HEK293T (cell line): ENCODE data around the gene ARMCX6.
"Not testable (repeated sequence)": the region's sequence is repeated elsewhere in the genome, so short reads cannot be mapped to it uniquely, and the experiment has no call there.

ENCODE experiments used
- CTCF ChIA-PET: fragments of 350-600 bp; formaldehyde crosslinking; extraction: SDS; loops from one replicate; lab custom pipeline; 2021; ENCODE audit warnings: antibody characterized with exemption, inconsistent platforms; lab: Yijun Ruan, JAX
- POLR2A ChIA-PET: fragments of 350-600 bp; formaldehyde crosslinking; extraction: SDS; loops from one replicate; lab custom pipeline; 2020; ENCODE audit warnings: antibody characterized with exemption, inconsistent platforms; lab: Yijun Ruan, JAX
- DNase-seq: peaks from one replicate; pipeline ENCODE4 v3.0.0; 2012; ENCODE audit warnings: mixed read lengths; ENCODE audit errors: extremely low spot score
- ARNT ChIP-seq: fragments of 450-650 bp; IDR thresholded peaks from 2 replicates; pipeline ENCODE4 v1.6.1; 2017; ENCODE audit warnings: mild to moderate bottlenecking
- BHLHE40 ChIP-seq: fragments of 450-650 bp; IDR thresholded peaks from 2 replicates; pipeline ENCODE4 v1.6.1; 2016; ENCODE audit warnings: mild to moderate bottlenecking, moderate library complexity, borderline replicate concordance
- CTBP1 ChIP-seq: fragments of 450-650 bp; IDR thresholded peaks from 2 replicates; pipeline ENCODE4 v1.6.1; 2016; ENCODE audit warnings: borderline replicate concordance
- ELF4 ChIP-seq: fragments of 450-650 bp; IDR thresholded peaks from 2 replicates; pipeline ENCODE4 v1.6.1; 2017; ENCODE audit warnings: antibody characterized with exemption
- FOXA1 ChIP-seq: fragments of 450-650 bp; IDR thresholded peaks from 2 replicates; pipeline ENCODE4 v1.6.1; 2016; ENCODE audit warnings: mild to moderate bottlenecking
- FOXK2 ChIP-seq: fragments of 450-650 bp; IDR thresholded peaks from 2 replicates; pipeline ENCODE4 v1.6.1; 2016; ENCODE audit warnings: mild to moderate bottlenecking
- FOXM1 ChIP-seq: fragments of 450-650 bp; IDR thresholded peaks from 2 replicates; pipeline ENCODE4 v1.6.1; 2017; ENCODE audit warnings: mild to moderate bottlenecking, borderline replicate concordance
- HDGF ChIP-seq: fragments of 450-650 bp; IDR thresholded peaks from 2 replicates; pipeline ENCODE4 v1.6.1; 2017; ENCODE audit warnings: antibody characterized with exemption, borderline replicate concordance
- L3MBTL2 ChIP-seq: fragments of 450-650 bp; conservative IDR thresholded peaks from 2 replicates; pipeline ENCODE4 v1.6.1; 2016; ENCODE audit warnings: mild to moderate bottlenecking
- LEF1 ChIP-seq: fragments of 450-650 bp; IDR thresholded peaks from 2 replicates; pipeline ENCODE4 v1.6.1; 2017; ENCODE audit warnings: mild to moderate bottlenecking, borderline replicate concordance
- NFRKB ChIP-seq: fragments of 450-650 bp; IDR thresholded peaks from 2 replicates; pipeline ENCODE4 v1.6.1; 2016; ENCODE audit warnings: mild to moderate bottlenecking, moderate library complexity
- SP1 ChIP-seq: fragments of 450-650 bp; IDR thresholded peaks from 2 replicates; pipeline ENCODE4 v1.6.1; 2017
- SUZ12 ChIP-seq: fragments of 450-650 bp; IDR thresholded peaks from 2 replicates; pipeline ENCODE4 v1.6.1; 2016; ENCODE audit warnings: mild to moderate bottlenecking
- TARDBP ChIP-seq: fragments of 450-650 bp; IDR thresholded peaks from 2 replicates; pipeline ENCODE4 v1.6.1; 2016
- ZNF384 ChIP-seq: fragments of 450-650 bp; IDR thresholded peaks from 2 replicates; pipeline ENCODE4 v1.6.1; 2016
- TF ChIP-seq, protein P1 (sequence below): fragments of 450-650 bp; IDR thresholded peaks from 2 replicates; pipeline ENCODE4 v1.6.1; 2016

The ARMCX6 gene

DNA sequence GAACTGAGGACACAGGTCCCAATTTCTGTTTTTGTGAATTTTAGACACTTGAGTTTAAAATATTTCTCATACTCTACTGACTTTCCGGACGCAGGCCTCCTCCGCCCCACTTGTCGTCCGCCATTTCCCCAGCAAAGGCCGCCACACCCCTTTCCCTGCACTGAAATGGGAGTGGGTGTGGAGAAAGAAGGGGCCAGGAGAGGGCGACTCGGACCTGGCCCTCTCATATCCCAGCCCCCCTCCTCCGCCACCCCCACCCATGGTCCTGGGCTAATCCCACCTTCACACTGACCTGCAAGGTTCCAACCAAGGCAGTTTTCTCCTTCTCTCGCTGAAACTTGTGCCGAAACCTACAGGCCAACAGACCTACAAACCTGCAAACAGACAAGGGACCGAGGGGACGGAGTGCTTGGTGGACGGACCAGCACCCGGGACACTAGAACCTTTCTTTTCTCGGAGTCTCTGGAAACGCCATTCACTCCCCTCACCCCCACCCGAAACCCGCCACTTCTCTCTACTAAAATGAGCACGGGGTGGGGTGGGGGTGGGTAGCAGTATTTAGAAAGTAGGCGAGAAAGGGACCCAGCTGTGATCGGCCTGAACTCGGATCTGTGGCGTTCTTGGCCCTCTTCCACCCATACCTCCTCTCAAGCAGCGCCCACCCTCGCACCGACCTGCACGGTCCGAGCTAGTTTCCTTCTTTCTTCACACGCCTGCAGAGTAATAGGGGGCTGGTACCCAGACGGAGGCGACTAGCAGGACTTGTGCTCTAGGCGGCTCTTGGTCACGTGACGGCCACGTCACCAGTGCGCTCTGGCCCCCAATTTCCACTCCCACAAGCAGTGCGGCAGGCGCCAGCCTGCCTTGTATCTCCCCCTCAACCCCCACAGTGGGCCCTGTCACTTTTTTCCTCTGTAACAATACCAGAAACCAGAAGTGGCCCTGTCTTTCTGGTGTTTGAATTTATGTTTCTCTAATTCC, at the start of gene ARMCX6:
TSS of gene ARMCX6 (minus strand) at position 790 of the 981 bp plus-strand sequence. CDS start 1,380 bp downstream, outside the sequence.
- DNase-seq, result peak; percentile 71
- ChIA-PET POLR2A (no interaction called here), CTCF (interaction anchor here (0.6 to 1.0 kb wide), 2 partner anchors 181 to 1149 kb away, joined by 3 read pairs; no protein-coding TSS in a partner anchor)
- TF ChIP-seq HDGF (no peak), BHLHE40 (no peak), L3MBTL2 (no peak), SUZ12 (no peak), SP1 (no peak), ZNF384 (no peak), LEF1 (no peak), CTBP1 (no peak), FOXK2 (no peak), ELF4 (no peak), ARNT (no peak), TARDBP (no peak), FOXM1 (no peak), FOXA1 (no peak)
- TF ChIP-seq, protein P1, sequence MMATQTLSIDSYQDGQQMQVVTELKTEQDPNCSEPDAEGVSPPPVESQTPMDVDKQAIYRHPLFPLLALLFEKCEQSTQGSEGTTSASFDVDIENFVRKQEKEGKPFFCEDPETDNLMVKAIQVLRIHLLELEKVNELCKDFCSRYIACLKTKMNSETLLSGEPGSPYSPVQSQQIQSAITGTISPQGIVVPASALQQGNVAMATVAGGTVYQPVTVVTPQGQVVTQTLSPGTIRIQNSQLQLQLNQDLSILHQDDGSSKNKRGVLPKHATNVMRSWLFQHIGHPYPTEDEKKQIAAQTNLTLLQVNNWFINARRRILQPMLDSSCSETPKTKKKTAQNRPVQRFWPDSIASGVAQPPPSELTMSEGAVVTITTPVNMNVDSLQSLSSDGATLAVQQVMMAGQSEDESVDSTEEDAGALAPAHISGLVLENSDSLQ, result no peak

DNA sequence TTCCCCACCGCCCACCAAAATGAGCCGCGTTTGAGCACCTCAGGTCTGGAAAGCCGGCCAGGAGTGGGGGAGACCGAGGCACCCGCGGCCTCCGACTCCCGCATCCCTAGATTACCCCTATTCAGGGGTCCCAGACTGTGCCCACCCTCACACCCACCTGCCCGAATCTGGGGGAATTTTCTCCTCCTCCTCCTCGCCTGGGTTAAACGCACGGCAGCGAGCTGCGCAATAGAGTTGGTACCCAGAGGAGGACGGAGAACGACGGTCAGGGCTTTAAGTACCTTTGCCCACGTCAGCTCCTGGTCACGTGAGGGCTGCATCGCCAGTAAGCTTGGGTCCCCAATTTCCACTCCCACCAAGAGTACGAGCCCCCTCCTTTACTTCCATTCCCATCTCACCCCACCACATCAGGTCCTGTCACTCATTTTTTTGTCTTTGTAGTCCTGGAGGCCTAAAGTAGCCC, 41.8 kb upstream of the ARMCX6 start, which contains the start of gene ARMCX2:
TSS of gene ARMCX2 (minus strand) at position 250 of the 463 bp plus-strand sequence. CDS start 2,262 bp downstream, outside the sequence.
- TF ChIP-seq HDGF, result no peak
- TF ChIP-seq CTBP1, result no peak
- no peak for TF ChIP-seq NFRKB
- TF ChIP-seq SUZ12, result no peak
- no peak for TF ChIP-seq L3MBTL2
- no peak for TF ChIP-seq SP1
- no peak for TF ChIP-seq TARDBP
- TF ChIP-seq ZNF384, result no peak
- no peak for TF ChIP-seq BHLHE40
- TF ChIP-seq ELF4, result no peak
- TF ChIP-seq LEF1, result no peak
- ChIA-PET CTCF (no interaction called here), POLR2A (no interaction called here)
- no peak for DNase-seq

DNA sequence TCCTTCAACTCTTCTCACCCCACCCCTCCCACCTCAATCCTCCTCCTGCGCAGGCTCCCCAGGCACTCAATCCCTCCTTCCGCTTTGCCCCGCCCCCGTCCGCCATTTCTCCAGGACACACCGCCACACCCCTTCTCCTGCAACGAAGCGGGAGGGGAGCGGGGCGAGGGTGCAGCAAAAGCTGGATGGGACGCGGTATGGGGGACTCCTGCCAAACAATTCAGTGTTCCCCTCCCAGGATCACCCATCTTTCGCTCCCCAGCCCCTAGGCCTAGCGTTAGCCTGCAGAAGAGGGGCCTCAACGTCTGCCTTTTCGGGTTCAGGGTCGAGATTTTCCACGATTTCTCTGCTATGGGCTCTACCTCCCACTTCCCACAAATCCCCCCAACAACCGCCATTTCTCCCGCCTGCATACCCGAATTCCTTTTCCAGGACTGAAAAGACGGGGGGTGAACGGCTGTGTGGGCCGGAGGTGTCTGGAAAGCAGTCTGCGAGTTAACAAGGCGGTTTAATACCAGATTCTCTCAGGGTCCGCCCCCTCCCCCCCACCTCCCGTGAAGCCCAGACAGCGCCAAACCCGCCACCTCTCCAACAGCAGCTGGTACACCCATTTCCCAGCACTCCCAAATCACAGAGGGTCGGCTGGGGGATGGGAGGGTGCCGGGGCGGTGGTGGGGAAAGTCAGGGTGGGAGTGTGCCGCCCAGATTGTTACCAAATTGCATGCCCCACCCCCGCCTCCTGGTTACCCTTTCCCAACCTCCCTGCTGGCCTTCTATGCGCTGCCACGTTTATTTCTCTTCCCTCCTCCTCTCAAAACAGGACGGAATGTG, 41.1 kb upstream of the ARMCX6 start:
- ChIA-PET CTCF (no interaction called here), POLR2A (interaction anchor here (1.3 kb wide), 1 partner anchor 27 kb away, joined by 5 read pairs; no protein-coding TSS in a partner anchor)
- peak; percentile 52 for DNase-seq

DNA sequence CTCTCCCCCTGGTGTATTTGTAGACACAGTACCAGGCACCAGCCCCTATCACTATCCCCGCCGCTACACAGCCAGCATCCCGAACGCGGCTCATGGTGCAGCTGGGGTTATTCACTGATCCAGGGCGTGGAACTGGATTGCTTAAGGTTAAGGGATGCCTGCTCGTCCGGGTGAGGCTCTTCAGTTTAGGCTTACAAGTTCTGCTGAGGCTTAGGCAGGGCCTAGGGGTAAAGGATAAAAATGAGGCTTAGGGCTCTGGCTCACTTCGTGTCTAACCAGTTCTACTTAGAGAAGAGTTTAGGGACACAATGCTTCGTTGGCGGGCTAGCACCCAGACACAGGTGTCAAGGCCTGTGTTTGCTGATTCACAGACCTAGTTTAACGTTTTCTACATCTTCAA, 39.7 kb upstream of the ARMCX6 start:
- DNase-seq, result no peak
- ChIA-PET POLR2A (no interaction called here), CTCF (no interaction called here)
- no peak for TF ChIP-seq NFRKB
- TF ChIP-seq SUZ12, result no peak
- no peak for TF ChIP-seq FOXM1
- TF ChIP-seq, protein P1, result no peak
- no peak for TF ChIP-seq ZNF384
- no peak for TF ChIP-seq ARNT
- no peak for TF ChIP-seq ELF4
- no peak for TF ChIP-seq FOXA1
- no peak for TF ChIP-seq CTBP1
- no peak for TF ChIP-seq SP1
- no peak for TF ChIP-seq HDGF
- TF ChIP-seq LEF1, result no peak

More for the DNA sequence above, 41.1 kb upstream of the ARMCX6 start:
- TF ChIP-seq SP1 (no peak), TARDBP (no peak), BHLHE40 (no peak), LEF1 (no peak), ELF4 (no peak)

DNA sequence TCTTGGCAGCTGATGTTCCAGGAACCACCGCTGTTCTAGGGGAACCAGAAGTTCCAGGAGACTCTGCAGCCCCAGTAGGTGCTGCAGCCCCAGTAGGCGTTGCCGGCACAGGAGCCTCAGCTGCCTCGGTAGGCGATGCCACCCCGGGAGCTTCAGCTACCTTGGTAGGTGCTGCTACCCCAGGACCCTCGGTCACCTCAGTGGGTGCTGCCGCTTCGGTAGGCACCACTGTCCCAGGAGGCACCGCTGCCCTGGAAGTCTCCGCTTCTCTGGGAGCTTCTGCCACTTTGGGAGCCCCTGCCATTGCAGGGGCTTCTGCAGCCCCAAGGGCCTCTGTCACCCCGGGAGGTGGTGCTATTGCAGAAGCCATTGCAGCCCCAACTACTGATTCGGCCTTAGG, 39.0 kb upstream of the ARMCX6 start:
- TF ChIP-seq SP1 (no peak), CTBP1 (no peak), SUZ12 (no peak)
- ChIA-PET CTCF (no interaction called here), POLR2A (no interaction called here)
- DNase-seq, result no peak

DNA sequence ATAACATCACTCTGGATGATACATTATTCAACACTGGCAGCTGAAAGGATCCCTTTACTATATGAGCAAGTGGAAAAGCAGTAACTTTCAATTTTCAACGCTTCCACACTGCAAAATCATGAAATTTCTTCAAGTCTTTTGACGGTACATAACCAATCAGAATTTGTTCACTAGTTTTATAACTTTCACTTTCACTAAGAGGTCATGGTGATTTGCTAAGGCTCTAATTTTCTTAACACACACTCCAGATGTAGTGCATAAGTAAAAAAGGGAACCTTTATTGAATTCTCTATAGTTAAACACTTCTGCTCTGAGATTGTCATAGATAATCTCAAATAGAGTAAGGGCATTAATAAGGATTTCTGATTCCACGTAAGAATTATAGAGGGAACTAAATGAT, 37.7 kb upstream of the ARMCX6 start:
- POLR2A ChIA-PET, result no interaction called here

DNA sequence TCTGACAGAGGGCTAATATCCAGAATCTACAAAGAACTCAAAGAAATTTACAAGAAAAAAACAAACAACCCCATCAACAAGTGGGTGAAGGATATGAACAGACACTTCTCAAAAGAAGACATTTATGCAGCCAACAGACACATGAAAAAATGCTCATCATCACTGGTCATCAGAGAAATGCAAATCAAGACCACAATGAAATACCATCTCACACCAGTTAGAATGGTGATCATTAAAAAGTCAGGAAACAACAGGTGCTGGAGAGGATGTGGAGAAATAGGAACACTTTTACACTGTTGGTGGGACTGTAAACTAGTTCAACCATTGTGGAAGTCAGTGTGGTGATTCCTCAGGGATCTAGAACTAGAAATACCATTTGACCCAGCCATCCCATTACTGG, 29.9 kb upstream of the ARMCX6 start:
- POLR2A ChIA-PET, CTCF ChIA-PET, DNase-seq: not testable (repeated sequence)

More for the DNA sequence above, 37.7 kb upstream of the ARMCX6 start:
- no peak for TF ChIP-seq BHLHE40
- no peak for DNase-seq
- CTCF ChIA-PET, result no interaction called here
